ENCODE measurements around the gene OR2V2.

GRCh38 chr5:181182651-181183050 lies 35.3 kb downstream of the OR2V2 start:
- no peak for TF ChIP-seq CTCF (IDR thresholded peaks at IDR 0.05)
- TF ChIP-seq KDM1A (IDR thresholded peaks at IDR 0.05; ENCODE audit: low read depth): no peak
- TF ChIP-seq EHMT2 (IDR thresholded peaks at IDR 0.05; ENCODE audit: low read depth): no peak
- no peak for TF ChIP-seq ZNF302 (CRISPR knock-in tag; IDR thresholded peaks at IDR 0.05)
- no peak for TF ChIP-seq POLR2A (IDR thresholded peaks at IDR 0.05; ENCODE audit: low read length)
- no peak for TF ChIP-seq MAX (IDR thresholded peaks at IDR 0.05)
- TF ChIP-seq RAD21 (conservative IDR thresholded peaks at IDR 0.05 in 1 of 2, IDR thresholded peaks at IDR 0.05 in 1 of 2): no peak
- no peak for TF ChIP-seq USF2 (IDR thresholded peaks at IDR 0.05)
- no peak for TF ChIP-seq EP300 (IDR thresholded peaks at IDR 0.05)
